C1 segment of cervical spinal cord (tissue), 14 donors: ENCODE data around the gene MYBPC2.

ENCODE experiments used
- DNase-seq, 14 donors: peaks; one replicate each; lab custom pipeline; 2025; lab: John Stamatoyannopoulos, UW

The MYBPC2 gene

GRCh38 chr19:50479761-50480251, 47.1 kb downstream of the MYBPC2 start:
- no peak for DNase-seq

GRCh38 chr19:50480281-50481111, 47.8 kb downstream of the MYBPC2 start:
- DNase-seq, result no peak

DNA sequence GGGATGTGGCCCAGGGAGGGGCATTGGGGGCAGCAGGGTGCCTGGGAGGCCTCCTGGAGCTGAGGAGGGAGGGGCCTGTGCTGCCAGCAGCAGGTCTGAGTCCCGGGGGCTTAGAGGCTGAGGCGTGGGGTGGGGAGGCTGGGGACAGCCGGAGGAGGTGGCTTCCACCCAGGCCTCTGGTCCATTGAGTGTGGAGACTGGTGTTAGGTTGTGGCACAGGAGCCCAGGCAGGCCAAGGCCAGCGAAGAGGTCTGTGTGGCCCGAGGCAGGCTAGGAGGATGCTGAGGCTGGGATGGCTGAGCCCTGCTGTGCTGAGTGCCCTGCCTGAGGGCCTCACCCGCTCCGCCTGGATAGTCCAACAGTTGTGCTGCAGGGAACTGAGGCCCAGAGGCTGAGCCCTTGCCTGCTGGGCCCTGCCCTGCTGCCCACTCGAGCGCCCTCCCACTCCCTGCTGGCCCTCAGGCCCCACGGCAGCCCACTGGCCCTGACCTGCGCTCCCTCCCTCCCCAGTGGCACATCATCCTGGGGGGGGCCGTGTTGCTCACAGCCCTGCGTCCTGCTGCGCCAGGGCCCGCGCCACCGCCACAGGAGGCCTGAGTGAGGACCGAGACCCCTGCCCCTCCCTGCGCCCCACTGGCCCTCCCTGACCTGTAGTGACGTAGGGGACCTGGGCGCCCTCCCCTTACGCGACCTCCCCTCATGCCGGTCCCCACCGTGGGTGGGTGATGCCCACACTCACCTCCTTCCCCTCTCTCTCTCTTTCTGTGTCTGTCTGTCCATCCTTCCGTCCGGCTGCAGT, 48.9 kb downstream of the MYBPC2 start:
- no peak for DNase-seq

DNA sequence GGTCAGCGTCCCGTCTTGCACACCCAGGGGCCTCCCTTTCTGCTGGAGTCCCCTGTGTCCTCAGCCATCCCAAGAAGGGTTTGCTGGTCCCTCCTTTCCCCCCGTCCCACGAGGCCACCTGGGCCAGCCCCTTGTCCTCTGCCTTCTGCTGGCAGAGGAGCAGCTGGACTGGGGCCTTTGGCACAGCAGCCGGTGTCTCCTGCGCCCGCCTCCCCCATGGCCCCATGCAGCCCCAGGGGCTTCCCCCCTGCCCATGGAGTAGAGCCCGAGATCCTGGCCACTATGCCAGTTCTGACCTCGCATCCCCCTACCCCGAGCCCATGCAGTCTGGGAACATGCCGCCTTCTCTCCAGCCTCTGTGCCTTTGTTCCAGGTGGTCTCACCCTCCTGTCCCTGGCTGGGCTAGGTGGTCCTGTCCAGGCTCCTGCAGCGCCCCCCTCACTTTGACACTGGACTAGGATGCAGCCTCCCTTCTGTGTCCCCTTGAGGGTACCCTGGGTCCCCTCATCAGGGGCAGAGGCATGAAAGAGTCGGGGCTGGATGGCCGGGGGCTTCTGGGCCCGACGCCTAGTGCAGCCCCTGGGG, 49.7 kb downstream of the MYBPC2 start:
- no peak for DNase-seq

- DNase-seq, result no peak
Observed at GRCh38 chr19:50482916-50483315, 50.2 kb downstream of the MYBPC2 start.

DNA sequence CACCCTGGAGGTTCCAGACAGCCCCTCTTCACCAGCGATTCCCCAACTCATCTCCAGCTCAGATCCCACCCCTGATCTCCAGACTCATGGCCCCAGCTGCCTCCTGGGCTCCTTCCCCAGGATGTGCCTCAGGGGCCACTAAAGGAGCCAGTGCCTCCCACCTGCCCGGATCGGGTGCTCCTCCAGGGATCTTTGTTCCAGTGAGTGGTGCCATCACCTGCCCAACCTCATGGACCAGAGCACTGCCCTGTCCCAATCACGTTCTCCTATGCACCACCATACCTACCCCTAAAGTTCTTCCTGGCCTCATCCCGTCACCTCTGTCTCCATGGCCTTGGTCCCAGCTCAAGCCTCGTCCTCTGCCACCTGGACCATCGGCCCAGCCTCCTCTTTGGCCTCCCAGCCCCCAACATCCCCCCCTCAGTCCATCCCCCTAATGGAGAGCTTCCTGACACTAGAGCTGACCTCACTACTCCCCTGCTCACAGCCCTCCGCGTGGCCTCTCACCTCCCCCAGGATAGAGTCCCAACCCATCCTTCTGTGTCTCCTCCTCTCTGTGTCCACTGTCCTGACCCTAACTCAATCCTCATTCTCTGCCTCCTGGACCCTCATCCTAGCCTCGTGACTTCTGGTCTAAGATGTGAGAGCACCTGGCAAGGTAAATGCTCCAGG, 52.7 kb downstream of the MYBPC2 start:
- no peak for DNase-seq

DNA sequence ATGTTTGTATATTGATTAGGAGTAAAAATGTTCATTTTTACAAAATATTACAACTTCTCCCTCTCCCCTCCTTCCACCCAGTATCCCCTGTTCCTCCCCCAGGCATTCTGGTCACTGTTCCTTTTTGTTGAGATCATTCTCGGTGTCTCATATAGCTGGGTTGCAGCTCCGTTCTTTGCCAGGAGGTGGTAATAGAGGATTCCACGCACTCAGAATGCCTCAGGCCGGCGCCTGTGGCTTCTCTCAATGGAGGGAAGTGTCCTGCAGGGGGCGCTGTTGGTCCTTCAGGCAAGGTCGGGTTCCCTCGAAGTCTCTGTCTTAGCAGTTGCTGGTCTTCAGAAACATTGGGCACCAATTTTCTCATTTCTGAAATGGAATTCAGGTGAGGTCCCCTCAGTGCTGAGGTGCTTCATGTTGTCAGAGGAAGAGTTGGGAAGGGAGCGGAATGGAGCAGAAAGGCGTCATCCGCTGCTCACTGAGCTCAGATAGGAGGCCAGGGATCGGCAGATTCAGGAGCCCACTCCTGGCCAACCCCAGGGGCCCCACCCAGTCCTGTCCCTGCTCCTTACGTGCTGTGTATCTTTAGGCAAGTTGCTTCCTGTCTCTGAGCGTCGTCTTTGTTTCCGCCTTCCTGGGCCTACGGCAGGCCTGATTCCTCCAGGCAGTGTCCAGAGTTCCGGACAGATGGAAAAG, 54.3 kb downstream of the MYBPC2 start:
- peak in 1 of 14 donors; percentile 38 for DNase-seq

DNA sequence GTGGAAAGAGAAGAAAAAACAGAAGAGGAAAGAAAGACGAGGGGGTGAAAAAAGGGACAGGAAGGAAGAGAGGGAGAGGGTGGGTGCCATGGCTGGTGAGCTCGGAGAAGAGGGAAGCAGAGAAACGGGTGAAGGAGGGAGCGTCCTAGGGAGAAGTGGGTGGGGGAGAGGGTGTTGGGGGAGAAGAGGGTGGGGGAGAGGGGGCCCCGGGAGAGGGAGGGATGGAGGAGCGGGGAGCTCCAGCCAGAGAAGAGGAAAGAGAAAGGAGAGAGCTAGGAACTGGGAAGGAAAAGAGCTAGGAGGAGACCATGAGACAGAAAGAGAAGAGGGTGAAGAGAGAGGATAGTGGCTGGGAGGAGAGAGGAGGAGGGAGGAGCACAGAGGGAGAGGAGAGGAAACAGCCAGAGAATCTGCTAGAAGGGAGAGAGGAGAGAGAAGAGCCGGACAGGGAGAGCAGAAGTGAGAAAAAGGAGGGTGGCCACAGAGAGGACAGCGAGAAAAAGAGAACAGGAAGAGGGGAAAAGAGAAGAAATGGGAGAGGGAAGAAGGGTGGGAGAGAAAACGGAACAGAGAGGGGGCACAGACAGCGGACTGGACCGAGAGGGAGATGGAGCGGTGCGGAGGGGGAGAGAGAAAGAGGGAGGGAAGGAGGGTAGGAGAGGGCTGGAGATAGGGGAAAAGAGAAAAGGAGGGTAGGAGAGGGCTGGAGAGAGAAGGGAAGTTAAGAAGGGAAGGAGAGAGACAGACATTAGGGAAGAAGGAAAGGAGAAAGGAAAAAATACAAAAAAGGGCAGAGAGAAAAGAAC, 55.9 kb downstream of the MYBPC2 start:
- DNase-seq, result no peak

GRCh38 chr19:50489461-50490011, 56.8 kb downstream of the MYBPC2 start:
- DNase-seq, result no peak

- no peak for DNase-seq
Observed at GRCh38 chr19:50490411-50490811, 57.7 kb downstream of the MYBPC2 start.

- peak in 2 of 14 donors; percentile 16 to 28 for DNase-seq
Observed at GRCh38 chr19:50490991-50491472, 58.3 kb downstream of the MYBPC2 start.

GRCh38 chr19:50492303-50493052, 59.8 kb downstream of the MYBPC2 start:
- DNase-seq, result peak in 5 of 14 donors; percentile 15 to 29 (median 20)

GRCh38 chr19:50493171-50493570, 60.5 kb downstream of the MYBPC2 start:
- DNase-seq, result no peak

- DNase-seq, result no peak
Observed at GRCh38 chr19:50494186-50495019, 61.7 kb downstream of the MYBPC2 start.

- no peak for DNase-seq
Observed at GRCh38 chr19:50495020-50495531, 62.4 kb downstream of the MYBPC2 start.

- DNase-seq, result peak in 13 of 14 donors; percentile 25 to 94 (median 88)
Observed at GRCh38 chr19:50496189-50497021, 63.7 kb downstream of the MYBPC2 start.

GRCh38 chr19:50497022-50497405, 64.3 kb downstream of the MYBPC2 start:
- no peak for DNase-seq
